Stimulated activated CD8-positive, alpha-beta memory T cell treated with anti-CD3 and anti-CD28 coated beads, Interleukin-7, amount 100 ng/mL, for 1 hour (primary cell): ENCODE data around the gene POFUT1.

Experiments
- DNase-seq, 2 donors: peaks; one replicate each; pipeline ENCODE4 v3.0.0-alpha.2; 2020; ENCODE audit warnings: low read depth in 2 of 2

Gene POFUT1

GRCh38 chr20:32206760-32207625 is 687 bp upstream of the POFUT1 start:
- no peak for DNase-seq

GRCh38 chr20:32208499-32209154 is 947 bp downstream of the POFUT1 start:
- DNase-seq = no peak

- no peak for DNase-seq
These were observed 2.3 kb downstream of the POFUT1 start for GRCh38 chr20:32209850-32210605.

- DNase-seq = no peak
These were observed 6.2 kb downstream of the POFUT1 start for GRCh38 chr20:32213870-32214269.

- DNase-seq = no peak
These were observed 7.5 kb downstream of the POFUT1 start for GRCh38 chr20:32215147-32215546.

GRCh38 chr20:32215729-32216128 is 8.0 kb downstream of the POFUT1 start:
- no peak for DNase-seq

GRCh38 chr20:32216179-32217142 is 8.8 kb downstream of the POFUT1 start:
- no peak for DNase-seq

- DNase-seq = no peak
These were observed 10.6 kb downstream of the POFUT1 start for GRCh38 chr20:32218156-32218900.

GRCh38 chr20:32224463-32224862 is 16.8 kb downstream of the POFUT1 start:
- no peak for DNase-seq

- DNase-seq = no peak
These were observed 18.7 kb downstream of the POFUT1 start for GRCh38 chr20:32226391-32226790.

- no peak for DNase-seq
These were observed 19.6 kb downstream of the POFUT1 start for GRCh38 chr20:32227306-32227705.

- DNase-seq = no peak
These were observed 20.3 kb downstream of the POFUT1 start for GRCh38 chr20:32227744-32228688.

GRCh38 chr20:32229251-32229747 is 21.6 kb downstream of the POFUT1 start:
- DNase-seq = no peak

GRCh38 chr20:32230707-32231106 is 23.0 kb downstream of the POFUT1 start:
- no peak for DNase-seq

GRCh38 chr20:32231245-32231644 is 23.6 kb downstream of the POFUT1 start:
- DNase-seq = no peak

- DNase-seq = no peak
These were observed 24.2 kb downstream of the POFUT1 start for GRCh38 chr20:32231847-32232246.

GRCh38 chr20:32232326-32232886 is 24.7 kb downstream of the POFUT1 start:
- DNase-seq = no peak

- DNase-seq = no peak
These were observed 25.6 kb downstream of the POFUT1 start for GRCh38 chr20:32233286-32233685.
